Natural killer cell (primary cell): ENCODE data around the gene MACROD2. TPM values are rescaled to one million over a fixed set of nuclear protein-coding genes. Genes with fewer than 3 reads are reported as not detected.

ENCODE experiments used
- ATAC-seq, 3 donors: fragments of 150-1000 bp in 2 of 3; fragments of 200-7000 bp in 1 of 3; cut with Tn5 transposase; 1 replicate in 1 of 3; 2 replicates in 2 of 3; pipeline ENCODE4 v1.10.0; 2021; ENCODE audit warnings: mild to moderate bottlenecking in 2 of 3, moderate library complexity in 2 of 3
- DNase-seq, 2 donors: peaks; one replicate each; pipeline versions ENCODE4 v3.0.0 to v3.0.0-alpha.2; 2013 to 2021; ENCODE audit warnings: mixed read lengths in 1 of 2
- H3K27ac ChIP-seq: one replicate; pipeline ENCODE4 v1.5.1; 2013; ENCODE audit warnings: mild to moderate bottlenecking, low read length
- H3K27me3 ChIP-seq: one replicate; pipeline ENCODE4 v1.6.1; 2013; ENCODE audit warnings: low read length; ENCODE audit not compliant: control insufficient read depth, insufficient read depth
- H3K36me3 ChIP-seq: one replicate; pipeline ENCODE4 v1.6.1; 2013; ENCODE audit warnings: low read length; ENCODE audit not compliant: control insufficient read depth, insufficient read depth
- H3K4me1 ChIP-seq: one replicate; pipeline ENCODE4 v1.6.1; 2013; ENCODE audit warnings: low read length; ENCODE audit not compliant: control insufficient read depth, insufficient read depth
- H3K4me3 ChIP-seq: one replicate; pipeline ENCODE4 v1.5.1; 2013; ENCODE audit warnings: low read length
- H3K9me3 ChIP-seq: one replicate; pipeline ENCODE4 v1.6.1; 2013; ENCODE audit warnings: low read length; ENCODE audit not compliant: control insufficient read depth, insufficient read depth
- H3K27ac Mint-ChIP-seq, 2 donors: one replicate each; pipeline ENCODE4 v1.8.0; 2022; ENCODE audit warnings: mild to moderate bottlenecking in 2 of 2, mixed read lengths in 2 of 2, moderate library complexity in 1 of 2
- H3K27me3 Mint-ChIP-seq, 2 donors: one replicate each; pipeline ENCODE4 v1.8.0; 2022; ENCODE audit warnings: low read depth in 2 of 2, mixed read lengths in 2 of 2
- H3K36me3 Mint-ChIP-seq: one replicate; pipeline ENCODE4 v1.8.0; 2022; ENCODE audit warnings: mixed read lengths
- H3K4me1 Mint-ChIP-seq, 2 donors: one replicate each; pipeline ENCODE4 v1.8.0; 2022; ENCODE audit warnings: mixed read lengths in 2 of 2
- H3K4me3 Mint-ChIP-seq: one replicate; pipeline ENCODE4 v1.8.0; 2022; ENCODE audit warnings: mild to moderate bottlenecking, moderate library complexity, mixed read lengths
- H3K9me3 Mint-ChIP-seq, 2 donors: one replicate each; pipeline ENCODE4 v1.8.0; 2022; ENCODE audit warnings: mixed read lengths in 2 of 2
- CTCF ChIP-seq: fragments of 200-600 bp; IDR thresholded peaks from one replicate; pipeline ENCODE4 v1.8.0; 2022; ENCODE audit warnings: antibody characterized with exemption
- WGBS: methylation state at CpG from one replicate; pipeline ENCODE4 v1.1.7; 2013; ENCODE audit warnings: missing lambda C conversion rate; ENCODE audit not compliant: insufficient coverage; 5-methylcytosine and 5-hydroxymethylcytosine counted together
- intact Hi-C: fragments of 100-400 bp; cut with micrococcal nuclease; formaldehyde crosslinking; loops from one replicate; pipeline ENCODE4 v1.14.2; 2022
- total RNA-seq, 4 donors: library from RNA; stranded (reverse); fragments of 120-200 nt in 1 of 4; gene quantifications; one replicate each; pipeline versions ENCODE4 v1.2.3 to v1.2.4, GENCODE V29; 2013 to 2022

MACROD2 gene
- total RNA-seq, 3 donors from 2014 or later (not counting 1 experiment from before 2014, with no cell fraction given) = 0.19 to 0.88 TPM; not detected in 1

- 86% methylated on average over 2 of the region's 2 CpGs for WGBS
- H3K4me3 ChIP-seq = no peak overlapping the region
- no peak for TF ChIP-seq CTCF
- intact Hi-C loops = no loop called here
- H3K4me1 ChIP-seq = no peaks in the 10 kb centered on the region
- no peak overlapping the region for H3K4me3 Mint-ChIP-seq
- ATAC-seq = no peak
- H3K27me3 Mint-ChIP-seq = no peaks in the 10 kb centered on the region
- H3K27ac Mint-ChIP-seq = no peak overlapping the region
- H3K36me3 ChIP-seq = no peaks in the 10 kb centered on the region
- no peaks in the 10 kb centered on the region for H3K27me3 ChIP-seq
- no peak for DNase-seq
- H3K27ac ChIP-seq = no peak overlapping the region
- H3K9me3 Mint-ChIP-seq = peaks cover 7 to 13% of the 10 kb centered on the region in 2 donors
- no peaks in the 10 kb centered on the region for H3K4me1 Mint-ChIP-seq
- H3K9me3 ChIP-seq = no peaks in the 10 kb centered on the region
- no peaks in the 10 kb centered on the region for H3K36me3 Mint-ChIP-seq
Observed at GRCh38 chr20:14600527-14600926, 605.2 kb downstream of the MACROD2 start.

- no peaks in the 10 kb centered on the region for H3K4me1 ChIP-seq
- TF ChIP-seq CTCF = no peak
- H3K27ac ChIP-seq = no peak overlapping the region
- Mint-ChIP-seq H3K4me1 (no peaks in the 10 kb centered on the region), H3K36me3 (no peaks in the 10 kb centered on the region), H3K27me3 (no peaks in the 10 kb centered on the region), H3K9me3 (peaks cover 15 to 20% of the 10 kb centered on the region in 2 donors), H3K4me3 (no peak overlapping the region), H3K27ac (no peak overlapping the region)
- H3K36me3 ChIP-seq = no peaks in the 10 kb centered on the region
- 94% methylated on average over 1 of the region's 1 CpG for WGBS
- no peaks in the 10 kb centered on the region for H3K27me3 ChIP-seq
- DNase-seq (no peak), ATAC-seq (no peak)
- H3K4me3 ChIP-seq = no peak overlapping the region
- peaks cover 3% of the 10 kb centered on the region for H3K9me3 ChIP-seq
- intact Hi-C loops = no loop called here
Observed at GRCh38 chr20:14604143-14604542, 608.8 kb downstream of the MACROD2 start.

- Histone ChIP-seq H3K27me3 (no peaks in the 10 kb centered on the region), H3K4me1 (no peaks in the 10 kb centered on the region), H3K4me3 (no peak overlapping the region), H3K27ac (no peak overlapping the region), H3K9me3 (peaks cover 3% of the 10 kb centered on the region), H3K36me3 (no peaks in the 10 kb centered on the region)
- Mint-ChIP-seq H3K4me3 (no peak overlapping the region), H3K4me1 (no peaks in the 10 kb centered on the region), H3K36me3 (no peaks in the 10 kb centered on the region), H3K27me3 (no peaks in the 10 kb centered on the region), H3K9me3 (peaks cover 13 to 18% of the 10 kb centered on the region in 2 donors), H3K27ac (no peak overlapping the region)
- TF ChIP-seq CTCF = no peak
- WGBS = 83% methylated on average over 3 of the region's 4 CpGs
- intact Hi-C loops = no loop called here
- ATAC-seq = no peak
- no peak for DNase-seq
Observed at GRCh38 chr20:14609328-14610221, 614.3 kb downstream of the MACROD2 start.
